ENCODE measurements around the gene FTSJ3.

Gene FTSJ3

DNA sequence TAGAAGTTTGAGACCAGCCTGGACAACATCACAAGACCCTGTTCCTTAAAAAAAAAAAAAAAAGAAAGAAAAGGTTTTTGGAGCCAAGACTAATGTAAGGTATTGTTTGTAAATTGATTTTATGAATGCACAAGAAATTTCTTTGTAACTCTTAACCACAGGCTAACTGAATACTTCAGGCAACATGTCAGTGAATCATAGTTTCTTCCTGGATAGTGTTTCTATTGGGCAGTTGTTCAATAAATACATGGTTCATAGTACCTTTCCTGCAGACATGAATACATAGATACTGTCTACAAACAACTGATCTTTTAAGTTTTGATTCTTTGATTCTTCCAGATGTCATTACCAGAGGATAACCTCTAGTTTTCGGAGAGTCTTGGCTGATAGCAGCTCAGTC is 41.9 kb downstream of the FTSJ3 start:
- DNase-seq (ENCODE audit: low read depth) = peak; percentile 77

DNA sequence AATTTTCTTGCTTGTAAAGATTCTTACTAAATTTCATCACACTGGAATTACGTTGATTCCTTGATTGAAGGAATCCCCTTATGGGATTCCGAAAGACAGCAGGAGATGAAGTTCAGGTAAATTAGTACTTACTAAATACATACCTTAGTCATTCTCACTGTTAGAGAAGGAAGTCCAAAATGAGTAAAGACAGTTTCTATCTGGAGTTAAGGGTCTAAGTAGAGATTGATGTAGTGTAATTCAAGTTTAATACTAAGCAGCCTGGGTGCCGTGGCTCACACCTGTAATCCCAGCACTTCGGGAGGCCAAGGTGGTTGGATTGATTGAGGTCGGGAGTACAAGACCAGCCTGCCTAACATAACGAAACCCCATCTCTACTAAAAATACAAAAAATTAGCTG is 43.9 kb downstream of the FTSJ3 start:
- no peak for DNase-seq (ENCODE audit: low read depth)

DNA sequence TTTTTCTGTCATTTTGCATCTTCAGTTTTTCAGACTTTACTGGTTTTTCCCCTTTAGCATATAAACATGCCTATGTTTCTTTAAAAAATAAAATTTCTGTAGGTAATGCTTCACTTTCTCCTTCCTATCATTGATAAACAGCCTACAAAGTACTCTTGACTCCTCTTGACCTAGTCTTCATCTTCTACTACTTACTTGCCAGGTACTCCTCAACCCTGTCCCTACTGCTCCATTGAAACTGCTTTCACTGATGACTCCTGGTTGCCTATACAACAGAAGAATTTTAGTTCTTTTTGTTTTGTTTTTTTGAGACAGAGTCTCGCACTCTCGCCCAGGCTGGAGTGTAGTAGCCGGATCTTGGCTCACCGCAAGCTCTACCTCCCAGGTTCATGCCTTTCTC is 46.5 kb downstream of the FTSJ3 start:
- DNase-seq (ENCODE audit: low read depth) = no peak

DNA sequence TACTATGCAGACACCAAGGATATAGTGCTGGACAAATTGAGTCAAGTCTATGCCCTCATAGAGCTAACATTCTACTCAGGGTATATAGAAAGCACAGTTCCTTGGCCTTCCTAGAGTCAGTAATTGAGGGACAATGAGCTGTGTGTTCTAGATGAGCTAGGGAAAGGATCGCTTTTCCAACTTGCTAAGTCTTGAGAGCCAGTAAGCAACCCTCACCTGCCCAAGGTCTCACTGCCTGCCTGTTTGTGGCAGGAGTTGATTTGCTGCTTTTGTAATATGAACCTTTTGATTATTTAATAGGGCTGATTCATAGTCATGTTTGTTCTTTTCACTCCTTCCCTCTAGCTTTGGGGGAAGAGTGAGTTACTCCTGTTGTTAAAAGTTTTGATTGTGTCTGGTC is 47.0 kb downstream of the FTSJ3 start:
- peak; percentile 51 for DNase-seq (ENCODE audit: low read depth)

DNA sequence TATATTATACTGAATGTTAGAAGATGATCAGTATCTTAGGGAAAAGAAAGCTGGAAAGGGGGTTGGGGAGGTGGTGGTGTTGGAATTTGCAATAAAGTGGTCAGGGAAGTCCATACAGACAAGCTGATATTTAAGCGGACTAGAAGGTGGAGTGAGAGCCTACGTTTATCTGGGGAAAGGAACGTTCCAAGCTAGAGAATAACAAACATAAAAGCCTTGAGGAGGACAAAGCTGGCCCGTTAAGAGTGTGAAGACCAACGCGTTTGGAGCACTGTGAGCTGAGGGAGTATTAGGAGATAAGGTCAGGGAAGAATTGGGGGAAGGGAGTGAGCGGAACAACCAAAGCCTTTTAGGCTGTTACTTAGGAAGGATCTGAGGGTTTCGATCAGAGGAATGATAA is 52.0 kb downstream of the FTSJ3 start:
- DNase-seq (ENCODE audit: low read depth) = peak; percentile 27

DNA sequence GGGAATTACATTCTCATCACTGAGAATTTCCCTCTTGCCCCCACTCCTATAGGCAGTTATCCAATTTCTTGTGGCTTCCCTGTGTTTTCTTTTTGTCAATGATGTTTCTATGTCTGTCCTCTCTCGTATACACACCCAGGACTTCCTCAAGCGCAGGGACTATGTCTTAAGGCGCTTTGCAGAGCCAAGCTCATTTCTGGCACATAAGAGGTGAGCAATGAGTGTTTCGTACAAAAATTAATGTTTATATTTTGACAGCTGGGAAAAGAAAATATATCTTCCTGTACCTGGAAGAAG is 52.5 kb downstream of the FTSJ3 start:
- peak; percentile 51 for DNase-seq (ENCODE audit: low read depth)

DNA sequence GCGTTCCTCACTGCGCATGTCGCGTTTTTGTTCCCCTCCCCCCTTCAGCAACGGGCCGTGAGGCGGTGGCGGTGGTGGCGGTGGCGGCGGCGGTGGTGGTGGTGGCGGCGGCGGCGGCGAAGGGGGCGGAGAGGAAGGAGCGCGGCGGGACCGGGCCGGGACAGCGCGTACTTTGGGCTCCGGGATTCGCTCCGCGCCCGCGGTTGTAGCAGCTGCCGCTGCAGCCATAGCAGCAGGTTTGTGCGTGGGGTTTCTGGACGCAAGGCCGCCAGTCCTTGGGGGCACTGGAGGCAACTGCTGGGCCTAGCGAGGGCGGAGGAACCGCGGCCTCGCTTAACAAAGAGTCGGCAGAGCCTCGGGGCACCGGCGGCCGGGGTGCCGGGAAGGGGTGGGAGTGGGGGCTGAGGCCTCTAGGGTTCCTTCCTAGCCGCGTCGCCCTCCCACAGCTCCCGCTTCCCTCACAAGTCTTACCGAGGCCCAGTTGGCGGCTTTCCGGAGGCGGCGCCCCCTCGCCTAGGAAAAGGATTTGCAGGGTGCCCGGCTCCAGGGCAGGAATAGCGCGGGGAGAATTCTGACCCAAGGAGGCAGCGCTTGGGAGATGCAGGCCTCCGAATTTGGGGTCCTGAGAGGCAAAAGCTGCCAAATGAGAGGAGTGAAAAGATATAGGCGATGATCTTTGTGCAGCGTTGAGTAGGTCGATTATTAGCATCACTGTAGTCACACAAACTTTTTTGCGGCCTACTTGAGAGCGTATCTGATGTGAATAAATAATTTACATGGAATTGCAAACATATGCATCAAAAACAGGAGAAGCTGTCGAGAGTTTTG is 53.1 kb downstream of the FTSJ3 start, which contains the start of gene DDX42:
DDX42 (plus strand) TSS at position 30 of the 828 bp plus-strand sequence. CDS start 12,880 bp downstream, outside the sequence.
- DNase-seq (ENCODE audit: low read depth) = peak; percentile 77

DNA sequence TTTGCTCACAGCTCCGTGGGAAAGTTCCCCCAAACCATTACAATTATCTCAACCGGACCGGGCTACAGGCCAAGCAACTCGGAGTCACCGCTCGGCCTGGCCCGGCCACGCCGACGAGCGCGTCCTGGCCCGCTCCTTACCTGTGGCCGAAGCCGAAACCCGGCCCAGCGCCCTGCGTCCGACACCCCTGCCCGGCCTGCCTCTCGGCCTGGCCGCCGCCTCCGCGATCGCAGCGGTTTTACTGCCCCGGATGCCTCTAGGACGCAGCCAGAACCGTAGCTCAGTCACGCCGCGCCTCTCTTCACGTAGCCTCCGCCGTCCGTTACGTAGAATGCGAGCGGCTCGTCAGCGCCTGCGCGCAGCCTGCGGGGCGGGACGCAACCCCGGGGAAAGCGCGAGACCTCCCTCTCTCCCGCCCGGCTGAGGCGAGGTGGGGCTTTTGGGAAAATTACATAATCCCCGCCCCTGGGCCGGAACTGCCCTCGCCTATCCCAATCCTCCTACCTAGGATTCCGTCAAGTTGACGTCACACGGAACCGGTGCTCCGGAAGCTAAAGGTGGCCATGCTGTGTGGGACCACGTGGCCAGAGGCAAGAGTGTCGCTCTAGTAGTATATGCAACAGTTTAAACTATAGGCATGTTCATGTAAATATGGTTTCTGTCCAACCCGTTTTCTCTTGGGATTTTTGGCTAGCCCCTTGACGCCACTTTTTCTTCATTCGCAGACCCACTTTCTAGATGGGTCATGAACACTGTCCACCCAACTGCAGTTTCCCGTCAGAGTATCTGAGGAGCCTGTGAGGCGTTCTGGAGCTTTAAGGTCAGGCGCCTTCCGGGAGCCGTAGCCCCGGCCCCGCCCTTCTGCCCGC is 54.0 kb downstream of the FTSJ3 start, which contains the start of gene CCDC47:
CCDC47 (minus strand) TSS at position 326 of the 869 bp plus-strand sequence. CDS start 7,422 bp downstream, outside the sequence.
- DNase-seq (ENCODE audit: low read depth) = peak; percentile 100

DNA sequence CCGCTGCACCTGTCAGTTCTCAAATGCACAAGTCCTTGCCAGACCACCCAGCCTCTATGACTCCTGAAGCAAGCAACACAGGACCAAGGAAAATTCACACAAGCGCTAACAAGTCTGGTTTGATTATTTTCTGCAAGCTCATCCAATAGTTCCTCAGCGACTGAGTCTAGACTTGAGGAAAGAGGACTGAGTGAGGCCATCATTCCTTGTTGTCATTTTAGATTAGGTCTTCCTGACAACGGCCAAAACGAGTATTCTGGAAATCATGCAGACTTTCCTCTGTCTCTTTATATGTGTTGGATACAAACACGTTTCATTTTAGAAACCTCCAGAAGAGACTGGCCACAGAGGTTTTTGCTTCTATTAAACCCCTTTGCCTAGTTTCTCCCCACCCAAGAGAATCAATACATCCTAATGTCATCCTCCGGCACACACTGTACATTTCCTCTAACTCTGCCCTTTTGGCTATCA is 54.6 kb downstream of the FTSJ3 start:
- DNase-seq (ENCODE audit: low read depth) = peak; percentile 48

Measured in ELR (cell line).